Stimulated activated CD4-positive, alpha-beta T cell treated with anti-CD3 and anti-CD28 coated beads, TNF-alpha, amount 100 ng/mL, for 4 hours (primary cell): ENCODE data around the gene NALCN.

Experiments used
- DNase-seq, 3 experiments: peaks; one replicate each; pipeline ENCODE4 v3.0.0-alpha.2; 2020; ENCODE audit warnings: low read depth in 3 of 3

Gene NALCN

GRCh38 chr13:101416181-101417042 lies at the start of gene NALCN:
Gene NALCN, minus strand, starts transcription at chr13:101416508. Its CDS starts 17,382 bp downstream, at chr13:101399126.
- DNase-seq, result no peak

- no peak for DNase-seq
Measured at GRCh38 chr13:101465877-101466276, 49.6 kb upstream of the NALCN start.

- no peak for DNase-seq
Measured at GRCh38 chr13:101457176-101457575, 40.9 kb upstream of the NALCN start.

GRCh38 chr13:101455863-101456262 lies 39.6 kb upstream of the NALCN start:
- no peak for DNase-seq

GRCh38 chr13:101454767-101455166 lies 38.5 kb upstream of the NALCN start:
- DNase-seq, result no peak

- DNase-seq, result no peak
Measured at GRCh38 chr13:101453784-101454201, 37.5 kb upstream of the NALCN start.

- DNase-seq, result no peak
Measured at GRCh38 chr13:101452519-101453485, 36.5 kb upstream of the NALCN start, which contains the start of gene ITGBL1. Gene ITGBL1, plus strand, starts transcription at chr13:101452675. Its CDS starts 159 bp downstream, at chr13:101452834.

GRCh38 chr13:101451641-101452040 lies 35.3 kb upstream of the NALCN start:
- DNase-seq, result no peak

GRCh38 chr13:101450749-101451130 lies 34.4 kb upstream of the NALCN start:
- DNase-seq, result no peak

GRCh38 chr13:101449790-101450748 lies 33.8 kb upstream of the NALCN start:
- DNase-seq, result no peak

- no peak for DNase-seq
Measured at GRCh38 chr13:101447852-101448251, 31.5 kb upstream of the NALCN start.

GRCh38 chr13:101434486-101434885 lies 18.2 kb upstream of the NALCN start:
- DNase-seq, result no peak

- DNase-seq, result no peak
Measured at GRCh38 chr13:101433895-101434294, 17.6 kb upstream of the NALCN start.

GRCh38 chr13:101429733-101430132 lies 13.4 kb upstream of the NALCN start:
- DNase-seq, result no peak

GRCh38 chr13:101425623-101426022 lies 9.3 kb upstream of the NALCN start:
- no peak for DNase-seq

GRCh38 chr13:101425156-101425471 lies 8.8 kb upstream of the NALCN start:
- DNase-seq, result no peak

- DNase-seq, result no peak
Measured at GRCh38 chr13:101424381-101425155, 8.3 kb upstream of the NALCN start.

- no peak for DNase-seq
Measured at GRCh38 chr13:101423872-101424271, 7.6 kb upstream of the NALCN start.

GRCh38 chr13:101417501-101417900 lies 1.2 kb upstream of the NALCN start:
- no peak for DNase-seq

- DNase-seq, result no peak
Measured at GRCh38 chr13:101417043-101417406, 717 bp upstream of the NALCN start.
